Inflammatory macrophage treated with lipopolysaccharide for 1 hour (primary cell): ENCODE results near the gene SSTR5.

Experiments
- DNase-seq, 2 donors: peaks; one replicate each; pipeline ENCODE4 v3.0.0-alpha.2; 2020 to 2022

Gene SSTR5

DNA sequence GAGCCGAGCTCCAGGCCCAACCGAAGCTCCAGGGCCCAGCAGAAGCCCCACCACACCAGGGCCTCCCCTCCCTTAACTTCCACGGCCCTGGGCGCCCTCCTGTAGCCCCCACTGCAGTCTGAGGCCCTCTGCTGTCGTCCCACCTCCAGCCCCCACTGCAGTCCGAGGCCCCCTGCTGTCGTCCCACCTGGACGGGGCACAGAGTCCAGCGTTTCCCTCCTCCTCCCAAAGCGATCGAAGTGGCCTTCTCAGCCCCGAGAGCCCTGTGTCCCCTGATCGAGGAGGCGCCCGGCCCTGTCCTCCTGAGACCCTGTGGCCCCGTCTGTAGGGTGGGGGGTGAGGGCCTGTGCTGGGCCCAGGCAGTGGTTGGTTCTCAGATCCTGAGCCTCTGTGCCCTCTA lies 54.6 kb downstream of the SSTR5 start:
- no peak for DNase-seq

DNA sequence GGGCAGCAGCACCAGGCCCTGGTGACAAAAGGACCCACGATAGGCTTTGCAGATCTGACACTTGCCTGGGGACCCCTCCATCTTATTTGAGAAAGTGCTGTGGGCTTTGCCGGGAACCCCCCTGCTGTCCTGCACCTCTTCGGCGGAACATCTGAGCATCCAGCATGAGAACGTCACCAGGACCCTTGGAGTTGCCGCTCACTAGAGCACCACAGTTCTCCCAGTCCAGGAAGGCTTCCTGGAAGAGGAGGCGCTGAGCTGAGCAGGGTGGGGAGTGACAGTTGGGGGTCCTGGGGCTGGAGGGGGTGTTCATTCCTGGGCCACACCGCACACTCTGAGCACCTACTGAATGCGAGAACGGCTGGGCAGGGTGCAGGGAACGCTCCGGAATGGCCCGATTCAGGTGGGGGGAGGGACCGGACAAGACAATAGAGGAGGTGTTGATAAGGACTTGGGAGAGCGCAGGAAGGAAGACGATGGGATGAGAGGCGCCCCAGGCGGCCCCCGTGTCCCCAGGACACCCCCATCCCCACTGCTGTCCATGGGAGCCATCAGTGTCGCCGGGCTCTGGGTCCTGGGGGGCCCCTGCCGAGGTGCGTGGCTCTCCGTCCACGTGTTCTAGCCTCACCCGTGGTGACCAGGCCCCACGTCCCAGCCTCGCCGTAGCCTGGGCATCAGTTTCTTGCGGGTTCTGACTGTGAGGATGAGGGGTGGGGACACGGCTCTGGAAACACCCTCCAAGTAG lies 55.6 kb downstream of the SSTR5 start:
- DNase-seq: no peak

DNA sequence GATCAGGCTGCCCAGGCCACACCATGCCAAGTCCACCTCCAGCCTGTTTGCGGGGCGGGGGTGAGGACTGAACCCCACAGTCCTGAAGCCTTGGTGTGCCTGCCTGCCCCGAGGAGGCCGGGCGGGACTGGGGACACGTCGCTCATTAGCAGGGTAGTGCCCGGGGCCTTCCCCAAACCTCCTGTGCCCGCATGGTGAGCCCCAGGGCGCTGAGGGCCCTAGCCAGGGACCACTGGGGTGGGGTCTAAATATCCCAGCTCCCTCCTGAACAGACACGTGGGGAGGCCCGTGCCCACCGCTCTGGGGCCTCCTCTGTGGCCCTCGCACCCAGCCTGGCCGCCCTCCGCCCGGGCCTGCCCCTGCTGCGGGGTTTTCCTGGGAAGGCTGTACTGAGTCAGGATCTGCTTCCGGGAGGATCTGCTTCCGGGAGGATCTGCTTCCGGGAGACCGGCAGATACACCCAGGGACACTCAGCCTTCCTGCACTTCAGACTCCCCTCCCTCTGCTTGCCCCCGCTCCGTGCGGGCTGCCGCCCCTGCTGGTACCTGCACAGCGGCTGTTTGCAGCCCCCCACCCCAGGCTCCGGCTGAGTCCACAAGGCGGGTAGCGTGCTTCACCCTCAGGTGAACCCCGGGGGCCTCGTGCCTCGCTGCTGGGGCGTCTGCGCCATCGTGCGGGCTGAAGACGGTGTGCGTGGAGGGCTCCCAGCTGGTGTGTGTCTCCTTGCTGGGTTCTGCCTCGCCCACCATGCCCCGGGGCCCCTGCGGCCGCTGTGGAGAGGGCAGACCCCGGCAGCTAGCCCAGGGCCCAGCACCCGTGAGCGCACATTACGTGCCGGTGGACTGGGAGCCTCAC lies 56.8 kb downstream of the SSTR5 start:
- DNase-seq: no peak

DNA sequence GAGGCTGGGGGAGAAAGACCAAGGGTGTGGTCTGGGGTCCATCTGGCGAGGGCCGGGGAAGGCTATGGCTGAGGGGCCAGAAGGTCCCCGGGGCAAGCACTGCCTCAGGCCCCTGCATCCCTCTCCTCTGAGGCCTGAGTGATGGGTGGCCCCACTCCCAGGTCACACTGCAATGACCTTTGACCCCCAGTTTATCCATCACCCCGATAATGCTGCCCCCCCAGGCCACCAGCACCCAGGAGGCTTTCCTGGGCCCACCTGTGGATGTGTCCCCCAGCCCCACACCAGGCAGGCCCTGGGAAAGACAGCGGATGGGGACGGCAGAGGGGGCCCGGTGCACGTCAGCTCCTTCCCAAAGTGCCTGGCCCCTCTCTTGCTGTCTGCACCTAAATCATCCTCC lies 57.8 kb downstream of the SSTR5 start:
- DNase-seq: no peak
